Hepatocyte (in vitro differentiated cells): Measurements from ENCODE around the gene MSL3B.

Source experiments
- DNase-seq: peaks from one replicate; pipeline ENCODE4 v3.0.0-alpha.2; 2016; ENCODE audit warnings: low spot score
- H2AFZ ChIP-seq: fragments of 200-600 bp; sonication (generic); 2 replicates; pipeline ENCODE4 v1.6.0; 2016; ENCODE audit warnings: antibody characterized with exemption, mild to moderate bottlenecking
- H3K27ac ChIP-seq: fragments of 200-600 bp; sonication (generic); 2 replicates; pipeline ENCODE4 v1.5.1; 2016; ENCODE audit warnings: mild to moderate bottlenecking
- H3K27me3 ChIP-seq: fragments of 200-600 bp; sonication (generic); 2 replicates; pipeline ENCODE4 v1.6.1; 2016
- H3K36me3 ChIP-seq: fragments of 200-600 bp; sonication (generic); replicated peaks from 2 replicates; pipeline ENCODE4 v1.5.1; 2016; ENCODE audit warnings: low read depth; ENCODE audit not compliant: insufficient read depth
- H3K4me1 ChIP-seq: fragments of 200-600 bp; sonication (generic); 2 replicates; pipeline ENCODE4 v1.5.1; 2016; ENCODE audit warnings: mild to moderate bottlenecking, moderate library complexity; ENCODE audit not compliant: insufficient read depth
- H3K4me2 ChIP-seq: fragments of 200-600 bp; sonication (generic); 2 replicates; pipeline ENCODE4 v1.6.0; 2016
- H3K4me3 ChIP-seq: fragments of 200-600 bp; sonication (generic); 2 replicates; pipeline ENCODE4 v1.5.1; 2016; ENCODE audit warnings: mild to moderate bottlenecking
- H3K79me2 ChIP-seq: fragments of 200-600 bp; sonication (generic); 2 replicates; pipeline ENCODE4 v1.6.0; 2017; ENCODE audit warnings: mild to moderate bottlenecking
- H3K9me2 ChIP-seq: fragments of 200-600 bp; sonication (generic); replicated peaks from 2 replicates; pipeline ENCODE4 v1.6.0; 2017; ENCODE audit warnings: mild to moderate bottlenecking; ENCODE audit not compliant: insufficient read depth
- H3K9me3 ChIP-seq: fragments of 200-600 bp; sonication (generic); 2 replicates; pipeline ENCODE4 v1.5.1; 2016; ENCODE audit warnings: low read depth, mild to moderate bottlenecking
- H4K20me1 ChIP-seq: fragments of 200-600 bp; sonication (generic); 2 replicates; pipeline ENCODE4 v1.6.0; 2016; ENCODE audit warnings: mild to moderate bottlenecking; ENCODE audit not compliant: insufficient read depth, poor library complexity, severe bottlenecking
- CTCF ChIP-seq: fragments of 200-600 bp; sonication (generic); IDR thresholded peaks from 2 replicates; pipeline ENCODE4 v1.5.1; 2016; ENCODE audit warnings: antibody characterized with exemption, mild to moderate bottlenecking; ENCODE audit not compliant: poor library complexity
- EZH2 ChIP-seq: fragments of 200-600 bp; sonication (generic); IDR thresholded peaks from 2 replicates; pipeline ENCODE4 v1.6.1; 2016; ENCODE audit warnings: antibody characterized with exemption, mild to moderate bottlenecking, borderline replicate concordance
- EZH2phosphoT487 ChIP-seq: fragments of 200-600 bp; sonication (generic); IDR thresholded peaks from one replicate; pipeline ENCODE4 v1.6.1; 2018; ENCODE audit warnings: antibody characterized with exemption, mild to moderate bottlenecking, low read depth, moderate library complexity; ENCODE audit not compliant: unreplicated experiment, severe bottlenecking
- WGBS: methylation state at CpG from one replicate; pipeline ENCODE4 v1.1.6; 2016; ENCODE audit warnings: low lambda C conversion rate; ENCODE audit errors: missing lambda C conversion rate; 5-methylcytosine and 5-hydroxymethylcytosine counted together

The MSL3B gene

GRCh38 chr2:233912691-233913423 is 44.7 kb upstream of the MSL3B start:
- H3K4me2 ChIP-seq: no peak overlapping the region
- peaks cover 20% of the 10 kb centered on the region for H3K27me3 ChIP-seq
- no peak overlapping the region for H3K27ac ChIP-seq
- TF ChIP-seq CTCF: no peak
- no peak for TF ChIP-seq EZH2
- TF ChIP-seq EZH2phosphoT487: no peak
- H3K4me3 ChIP-seq: no peak overlapping the region
- no peaks in the 10 kb centered on the region for H3K79me2 ChIP-seq
- no peaks in the 10 kb centered on the region for H3K36me3 ChIP-seq
- no peaks in the 10 kb centered on the region for H3K4me1 ChIP-seq
- no peak overlapping the region for H2AFZ ChIP-seq
- no peaks in the 10 kb centered on the region for H3K9me2 ChIP-seq
- no peaks in the 10 kb centered on the region for H3K9me3 ChIP-seq
- peak; percentile 78 for DNase-seq
- no peaks in the 10 kb centered on the region for H4K20me1 ChIP-seq
- 16% methylated on average over 9 of the region's 9 CpGs for WGBS

- WGBS: 87% methylated on average over 3 of the region's 3 CpGs
- no peaks in the 10 kb centered on the region for H3K9me2 ChIP-seq
- no peak overlapping the region for H3K4me2 ChIP-seq
- DNase-seq: no peak
- H3K4me3 ChIP-seq: no peak overlapping the region
- H3K36me3 ChIP-seq: no peaks in the 10 kb centered on the region
- H3K4me1 ChIP-seq: no peaks in the 10 kb centered on the region
- no peak overlapping the region for H2AFZ ChIP-seq
- H3K27me3 ChIP-seq: no peaks in the 10 kb centered on the region
- no peaks in the 10 kb centered on the region for H3K79me2 ChIP-seq
- no peak for TF ChIP-seq EZH2
- TF ChIP-seq CTCF: no peak
- TF ChIP-seq EZH2phosphoT487: no peak
- no peaks in the 10 kb centered on the region for H4K20me1 ChIP-seq
- no peak overlapping the region for H3K27ac ChIP-seq
- H3K9me3 ChIP-seq: no peaks in the 10 kb centered on the region
These were observed 39.4 kb upstream of the MSL3B start for GRCh38 chr2:233907627-233908026.

- no peaks in the 10 kb centered on the region for H3K79me2 ChIP-seq
- no peak for DNase-seq
- H3K9me2 ChIP-seq: no peaks in the 10 kb centered on the region
- no peak overlapping the region for H2AFZ ChIP-seq
- H4K20me1 ChIP-seq: no peaks in the 10 kb centered on the region
- TF ChIP-seq EZH2phosphoT487 (no peak), CTCF (no peak), EZH2 (no peak)
- no peaks in the 10 kb centered on the region for H3K9me3 ChIP-seq
- 89% methylated on average over 4 of the region's 4 CpGs for WGBS
- no peak overlapping the region for H3K4me3 ChIP-seq
- no peak overlapping the region for H3K4me2 ChIP-seq
- peaks cover 7% of the 10 kb centered on the region for H3K27me3 ChIP-seq
- no peaks in the 10 kb centered on the region for H3K4me1 ChIP-seq
- no peak overlapping the region for H3K27ac ChIP-seq
- H3K36me3 ChIP-seq: no peaks in the 10 kb centered on the region
These were observed 37.8 kb upstream of the MSL3B start for GRCh38 chr2:233905945-233906344.
